HG02678 (cell line): ENCODE measurements around the gene COMMD1.
A peak's percentile ranks its signal among the peaks of the same experiment; 100 is the strongest.
"Not testable (repeated sequence)": the region's sequence is repeated elsewhere in the genome, so short reads cannot be mapped to it uniquely, and the experiment has no call there.

ENCODE experiments used
- ATAC-seq: cut with Tn5 transposase; IDR thresholded peaks from one replicate; pipeline ENCODE4 v1.9.1; 2021; ENCODE audit warnings: mild to moderate bottlenecking, moderate library complexity; ENCODE audit not compliant: unreplicated experiment

Gene COMMD1

GRCh38 chr2:62014102-62014501 lies 108.6 kb downstream of the COMMD1 start:
- no peak for ATAC-seq

GRCh38 chr2:62016957-62017356 lies 111.5 kb downstream of the COMMD1 start:
- ATAC-seq = no peak

- ATAC-seq = no peak
Observed at GRCh38 chr2:62029910-62030309, 124.4 kb downstream of the COMMD1 start.

GRCh38 chr2:62030902-62031301 lies 125.4 kb downstream of the COMMD1 start:
- no peak for ATAC-seq

- no peak for ATAC-seq
Observed at GRCh38 chr2:62032096-62032495, 126.6 kb downstream of the COMMD1 start.

GRCh38 chr2:62034715-62035114 lies 129.2 kb downstream of the COMMD1 start:
- ATAC-seq = no peak

- ATAC-seq = no peak
Observed at GRCh38 chr2:62036229-62036628, 130.8 kb downstream of the COMMD1 start.

- no peak for ATAC-seq
Observed at GRCh38 chr2:62036761-62037250, 131.3 kb downstream of the COMMD1 start.

GRCh38 chr2:62038975-62039771 lies 133.7 kb downstream of the COMMD1 start:
- peak; percentile 99 for ATAC-seq

GRCh38 chr2:62040926-62041325 lies 135.5 kb downstream of the COMMD1 start:
- no peak for ATAC-seq

GRCh38 chr2:62041701-62042385 lies 136.4 kb downstream of the COMMD1 start:
- not testable (repeated sequence) for ATAC-seq

- no peak for ATAC-seq
Observed at GRCh38 chr2:62042400-62042799, 136.9 kb downstream of the COMMD1 start.

GRCh38 chr2:62042944-62043343 lies 137.5 kb downstream of the COMMD1 start:
- no peak for ATAC-seq

GRCh38 chr2:62045017-62045543 lies 139.6 kb downstream of the COMMD1 start:
- ATAC-seq = no peak

- no peak for ATAC-seq
Observed at GRCh38 chr2:62046141-62046540, 140.7 kb downstream of the COMMD1 start.

GRCh38 chr2:62050456-62051045 lies 145.1 kb downstream of the COMMD1 start:
- no peak for ATAC-seq

GRCh38 chr2:62054029-62054791 lies 148.7 kb downstream of the COMMD1 start:
- no peak for ATAC-seq

- ATAC-seq = no peak
Observed at GRCh38 chr2:62054916-62055450, 149.5 kb downstream of the COMMD1 start.

GRCh38 chr2:62055724-62056336 lies 150.4 kb downstream of the COMMD1 start:
- ATAC-seq = no peak

GRCh38 chr2:62056341-62056740 lies 150.9 kb downstream of the COMMD1 start:
- no peak for ATAC-seq
